Activated CD8-positive, alpha-beta memory T cell treated with anti-CD3 and anti-CD28 coated beads, Interleukin-2, amount 10 ng/mL, durations not matched to agents 7 days and 5 days (primary cell): Measurements from ENCODE around the gene RAB3C. TPM values are rescaled to one million over a fixed set of nuclear protein-coding genes. Genes with fewer than 3 reads are reported as not detected.

Experiments used
- ATAC-seq: fragments of 150-1000 bp; cut with Tn5 transposase; one replicate; pipeline ENCODE4 v1.10.0; 2021; ENCODE audit warnings: moderate library complexity
- CTCF ChIA-PET: fragments of 350-600 bp; sonication (Branson Sonifier 250); formaldehyde crosslinking; loops from one replicate; lab custom pipeline; 2021; ENCODE audit warnings: antibody characterized with exemption; lab: Charles Lee
- DNase-seq: peaks from one replicate; pipeline ENCODE4 v3.0.0-alpha.2; 2020
- H3K27ac Mint-ChIP-seq: one replicate; pipeline ENCODE4 v1.8.0; 2021; ENCODE audit warnings: mild to moderate bottlenecking, mixed read lengths
- H3K27me3 Mint-ChIP-seq: one replicate; pipeline ENCODE4 v1.8.0; 2021; ENCODE audit warnings: mixed read lengths
- H3K36me3 Mint-ChIP-seq: one replicate; pipeline ENCODE4 v1.8.0; 2021; ENCODE audit warnings: mild to moderate bottlenecking, mixed read lengths
- H3K4me1 Mint-ChIP-seq: one replicate; pipeline ENCODE4 v1.8.0; 2021; ENCODE audit warnings: mixed read lengths
- H3K4me3 Mint-ChIP-seq: one replicate; pipeline ENCODE4 v1.8.0; 2021; ENCODE audit warnings: mild to moderate bottlenecking, moderate library complexity, mixed read lengths
- H3K9me3 Mint-ChIP-seq: one replicate; pipeline ENCODE4 v1.8.0; 2022; ENCODE audit warnings: low read depth, mixed read lengths
- total RNA-seq, 2 experiments: library from RNA; stranded (reverse); gene quantifications; one replicate each; pipeline ENCODE4 v1.2.3, GENCODE V29; 2021

Gene RAB3C
- total RNA-seq, 2 experiments from 2014 or later, result not detected

DNA sequence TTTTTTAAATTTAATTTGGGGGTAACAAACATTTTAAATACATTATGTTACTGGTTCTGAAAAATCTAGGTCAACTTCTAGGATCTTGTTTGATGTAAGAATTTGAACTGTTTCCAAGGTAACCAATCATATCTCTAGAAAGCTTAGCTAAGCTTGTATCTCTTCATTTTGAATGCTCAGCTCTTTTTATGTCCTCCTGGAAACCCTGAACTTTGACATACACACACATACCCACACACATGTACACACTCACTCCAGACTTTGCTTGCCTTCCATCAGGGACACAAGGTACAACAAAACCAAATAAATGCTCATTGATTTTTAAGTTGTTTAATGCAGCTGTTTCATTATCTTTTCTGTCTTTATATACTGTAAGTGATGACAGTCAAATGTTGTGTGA, 178.5 kb downstream of the RAB3C start:
- no peaks in the 10 kb centered on the region for H3K36me3 Mint-ChIP-seq
- DNase-seq, result no peak
- no peak for ATAC-seq
- no peak overlapping the region for H3K27ac Mint-ChIP-seq
- CTCF ChIA-PET, result interaction anchor here (1.0 kb wide), 1 partner anchor 125 kb away, joined by 3 read pairs; no protein-coding TSS in a partner anchor
- no peaks in the 10 kb centered on the region for H3K9me3 Mint-ChIP-seq
- peaks cover 3% of the 10 kb centered on the region for H3K27me3 Mint-ChIP-seq
- H3K4me3 Mint-ChIP-seq, result no peak overlapping the region
- H3K4me1 Mint-ChIP-seq, result peaks cover 20% of the 10 kb centered on the region

DNA sequence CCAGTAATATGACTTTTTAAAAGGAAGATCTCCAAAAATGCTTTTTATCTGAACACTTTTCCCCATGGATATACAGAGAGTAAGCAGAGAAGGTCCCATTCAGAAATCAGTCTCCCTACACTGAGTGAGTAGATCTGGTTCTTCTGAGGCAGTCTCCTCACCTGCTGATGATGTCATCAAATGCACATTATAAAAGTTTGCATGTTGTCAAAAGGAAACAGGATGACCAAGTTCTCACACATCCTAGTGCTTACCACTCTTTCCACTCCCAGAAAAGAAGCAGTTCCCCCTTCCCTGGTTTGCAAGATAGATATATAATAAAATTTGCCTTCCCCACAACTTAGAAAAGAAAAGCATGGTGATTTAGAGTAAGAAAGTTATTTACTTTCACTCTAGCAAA, 180.5 kb downstream of the RAB3C start:
- no peaks in the 10 kb centered on the region for H3K36me3 Mint-ChIP-seq
- no peak overlapping the region for H3K4me3 Mint-ChIP-seq
- no peak for DNase-seq
- H3K4me1 Mint-ChIP-seq, result peaks cover 20% of the 10 kb centered on the region
- H3K9me3 Mint-ChIP-seq, result no peaks in the 10 kb centered on the region
- no peak overlapping the region for H3K27ac Mint-ChIP-seq
- CTCF ChIA-PET, result interaction anchor here (0.7 kb wide), 1 partner anchor 984 kb away, joined by 3 read pairs; no protein-coding TSS in a partner anchor
- H3K27me3 Mint-ChIP-seq, result no peaks in the 10 kb centered on the region
- no peak for ATAC-seq

DNA sequence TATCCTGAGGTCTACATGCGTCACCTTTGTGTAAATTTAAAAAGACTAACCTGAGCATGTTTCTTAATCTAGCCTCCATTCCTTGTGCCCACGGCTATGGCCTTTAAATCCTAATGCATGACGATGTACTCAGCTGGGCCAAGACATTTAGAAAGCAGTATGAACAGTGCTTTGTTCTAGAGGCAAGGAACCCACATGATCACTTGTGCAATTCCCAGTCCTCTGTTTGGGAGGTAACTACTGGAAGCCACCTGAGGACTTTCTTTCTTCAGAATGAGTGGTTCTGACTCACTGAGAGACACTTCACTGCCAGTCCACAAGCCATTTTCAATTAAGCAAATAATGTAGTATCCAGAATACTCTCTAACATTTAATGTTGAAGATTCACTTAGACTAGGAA, 181.3 kb downstream of the RAB3C start:
- H3K27ac Mint-ChIP-seq, result no peak overlapping the region
- H3K36me3 Mint-ChIP-seq, result no peaks in the 10 kb centered on the region
- H3K9me3 Mint-ChIP-seq, result no peaks in the 10 kb centered on the region
- H3K4me1 Mint-ChIP-seq, result peaks cover 16% of the 10 kb centered on the region
- no peaks in the 10 kb centered on the region for H3K27me3 Mint-ChIP-seq
- no peak overlapping the region for H3K4me3 Mint-ChIP-seq
- CTCF ChIA-PET, result interaction anchor here (1.1 kb wide), 1 partner anchor 122 kb away, joined by 3 read pairs; no protein-coding TSS in a partner anchor
- ATAC-seq (no peak), DNase-seq (no peak)

DNA sequence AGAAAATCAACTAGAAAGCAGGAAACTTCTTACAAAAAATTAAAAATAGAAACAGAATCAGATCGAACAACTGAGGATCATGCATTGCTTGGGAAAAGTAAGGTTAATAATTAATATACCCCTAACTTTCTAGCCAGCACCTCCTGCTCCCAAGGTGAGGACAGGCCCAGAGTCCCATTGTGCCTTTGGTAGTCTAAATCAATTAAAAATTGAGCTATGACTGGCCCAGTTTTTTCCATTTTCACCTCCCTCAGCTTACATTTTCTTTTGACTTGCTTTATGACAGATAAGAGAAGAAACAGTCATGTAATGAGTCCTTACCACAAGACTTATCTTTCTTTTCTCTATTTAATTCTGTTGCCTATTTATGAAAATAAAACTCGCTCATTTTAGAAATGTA, 182.2 kb downstream of the RAB3C start:
- DNase-seq, result no peak
- Mint-ChIP-seq H3K9me3 (no peaks in the 10 kb centered on the region), H3K27me3 (no peaks in the 10 kb centered on the region), H3K27ac (no peak overlapping the region), H3K36me3 (no peaks in the 10 kb centered on the region), H3K4me1 (peaks cover 8% of the 10 kb centered on the region), H3K4me3 (no peak overlapping the region)
- CTCF ChIA-PET, result interaction anchor here (1.1 kb wide), 1 partner anchor 121 kb away, joined by 3 read pairs; no protein-coding TSS in a partner anchor
- no peak for ATAC-seq

DNA sequence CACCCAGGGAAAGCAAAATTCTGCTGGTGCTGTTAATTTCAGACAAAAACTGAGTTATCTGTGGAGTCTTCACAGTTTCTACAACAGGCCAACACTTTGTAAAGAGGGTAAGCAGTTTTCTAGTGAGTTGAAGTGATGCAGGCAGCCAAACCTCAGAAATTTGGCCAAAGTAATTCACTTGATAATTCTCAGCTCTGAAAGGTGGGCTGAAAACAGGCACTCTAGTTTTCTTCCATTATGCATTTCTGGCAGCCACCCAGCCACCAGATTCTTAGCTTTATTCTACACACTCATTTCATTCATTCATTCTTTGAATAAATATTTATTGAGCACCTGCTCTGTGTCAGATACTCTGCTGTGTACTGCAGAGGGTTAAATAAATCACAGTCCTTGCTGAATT, 184.2 kb downstream of the RAB3C start:
- H3K4me3 Mint-ChIP-seq, result no peak overlapping the region
- DNase-seq (no peak), ATAC-seq (no peak)
- H3K4me1 Mint-ChIP-seq, result no peaks in the 10 kb centered on the region
- H3K27me3 Mint-ChIP-seq, result peaks cover 2% of the 10 kb centered on the region
- no peaks in the 10 kb centered on the region for H3K36me3 Mint-ChIP-seq
- CTCF ChIA-PET, result no interaction called here
- no peaks in the 10 kb centered on the region for H3K9me3 Mint-ChIP-seq
- H3K27ac Mint-ChIP-seq, result no peak overlapping the region

DNA sequence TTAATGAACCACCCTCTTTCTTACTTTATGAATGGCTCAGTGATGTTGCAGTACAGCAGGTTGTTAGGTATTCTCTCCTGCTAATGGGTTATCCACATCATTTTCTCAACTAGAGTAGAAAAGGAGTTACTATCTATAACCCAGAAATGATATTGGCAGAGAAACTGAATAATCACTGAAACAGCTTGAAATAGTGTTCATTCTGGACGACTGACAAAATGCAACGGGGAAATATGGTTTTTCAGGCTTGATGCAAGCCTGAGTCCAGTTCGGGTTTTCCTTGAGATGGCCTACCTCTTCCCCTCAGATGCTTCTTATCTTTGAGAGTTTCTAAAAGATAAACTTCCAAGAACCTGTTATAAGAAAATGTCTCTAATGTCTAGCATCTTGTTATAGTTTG, 187.3 kb downstream of the RAB3C start:
- H3K4me3 Mint-ChIP-seq, result no peak overlapping the region
- H3K27ac Mint-ChIP-seq, result no peak overlapping the region
- peaks cover 11% of the 10 kb centered on the region for H3K27me3 Mint-ChIP-seq
- no peaks in the 10 kb centered on the region for H3K9me3 Mint-ChIP-seq
- H3K4me1 Mint-ChIP-seq, result no peaks in the 10 kb centered on the region
- DNase-seq (no peak), ATAC-seq (no peak)
- CTCF ChIA-PET, result no interaction called here
- H3K36me3 Mint-ChIP-seq, result no peaks in the 10 kb centered on the region

DNA sequence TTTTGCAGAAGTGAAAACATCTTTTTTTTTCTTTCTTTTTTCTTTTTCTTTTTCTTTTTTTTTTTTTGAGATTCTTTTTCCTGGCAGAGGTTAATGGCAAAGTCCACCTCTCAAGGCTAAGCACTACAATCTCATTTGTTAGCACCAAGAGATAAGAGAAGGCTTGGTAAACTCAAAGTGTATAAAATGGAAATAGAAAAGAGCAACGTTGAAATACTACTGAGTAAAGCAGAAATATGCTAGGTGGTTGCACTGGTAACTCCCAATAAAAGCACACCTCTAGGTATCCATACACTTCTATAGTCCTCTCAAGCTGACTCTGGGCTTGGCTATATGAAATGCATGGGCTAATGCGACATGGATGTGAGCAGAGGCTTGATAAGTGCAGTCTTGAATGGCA, 188.9 kb downstream of the RAB3C start:
- CTCF ChIA-PET, result no interaction called here
- no peaks in the 10 kb centered on the region for H3K36me3 Mint-ChIP-seq
- H3K4me1 Mint-ChIP-seq, result peaks cover 3% of the 10 kb centered on the region
- peaks cover 13% of the 10 kb centered on the region for H3K27me3 Mint-ChIP-seq
- H3K9me3 Mint-ChIP-seq, result no peaks in the 10 kb centered on the region
- no peak overlapping the region for H3K4me3 Mint-ChIP-seq
- no peak for DNase-seq
- ATAC-seq, result no peak
- no peak overlapping the region for H3K27ac Mint-ChIP-seq

DNA sequence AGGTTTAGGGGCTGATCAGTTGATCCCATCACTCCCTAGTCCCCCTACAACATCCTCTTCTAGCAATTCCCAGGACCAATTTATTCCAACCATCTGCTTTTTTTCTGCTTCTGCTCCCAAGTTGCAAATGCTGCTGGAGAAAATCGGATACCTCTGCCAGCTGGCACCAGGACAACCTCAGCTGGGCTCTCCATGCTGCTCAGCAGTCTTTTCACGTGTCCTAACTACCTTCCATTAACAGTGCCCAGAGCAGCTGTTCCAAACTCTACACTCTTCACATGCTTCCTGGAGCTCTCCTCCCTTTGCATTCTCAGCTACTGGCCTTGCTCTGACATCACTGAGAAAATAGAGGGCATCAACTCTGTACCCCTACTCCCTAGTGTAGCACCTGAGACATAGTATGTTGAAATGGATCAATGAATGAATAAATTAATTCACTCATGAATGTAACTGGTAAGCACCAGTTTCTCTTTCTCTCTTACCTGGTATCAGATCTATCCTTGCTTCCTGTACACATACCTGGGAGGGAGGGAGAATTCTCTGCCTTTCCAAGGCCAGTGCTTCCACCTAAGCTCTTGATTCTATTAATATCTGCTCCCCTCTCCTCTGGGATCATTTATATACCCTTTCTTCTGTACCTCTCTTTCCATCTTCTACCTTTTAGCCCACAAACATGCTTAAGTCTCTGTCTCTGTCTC, 191.0 kb downstream of the RAB3C start:
- Mint-ChIP-seq H3K27ac (no peak overlapping the region), H3K4me1 (peaks cover 3% of the 10 kb centered on the region), H3K9me3 (no peaks in the 10 kb centered on the region), H3K36me3 (no peaks in the 10 kb centered on the region), H3K27me3 (peaks cover 13% of the 10 kb centered on the region), H3K4me3 (no peak overlapping the region)
- CTCF ChIA-PET, result no interaction called here
- DNase-seq (no peak), ATAC-seq (no peak)

DNA sequence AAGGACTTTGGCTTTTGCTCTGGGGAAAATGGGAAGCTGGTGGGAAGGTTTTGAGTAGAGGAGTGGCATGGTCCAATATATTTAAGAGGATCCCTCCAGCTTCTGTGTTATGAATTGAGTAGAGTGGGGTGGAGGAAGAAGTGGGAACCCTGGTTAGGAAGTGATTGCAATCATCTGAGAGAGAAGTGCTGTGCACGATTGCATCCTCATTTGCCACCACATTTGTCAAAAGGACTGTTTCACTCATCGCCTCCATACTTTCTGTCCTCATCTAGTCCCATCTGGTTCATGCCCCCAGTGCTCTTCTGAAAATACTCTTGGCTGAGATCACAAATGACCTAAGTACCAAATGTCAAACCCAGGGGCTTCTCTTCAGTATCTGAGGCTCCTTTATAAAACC, 192.1 kb downstream of the RAB3C start:
- H3K4me1 Mint-ChIP-seq, result peaks cover 3% of the 10 kb centered on the region
- H3K27me3 Mint-ChIP-seq, result peaks cover 18% of the 10 kb centered on the region
- H3K4me3 Mint-ChIP-seq, result no peak overlapping the region
- H3K36me3 Mint-ChIP-seq, result no peaks in the 10 kb centered on the region
- CTCF ChIA-PET, result no interaction called here
- H3K9me3 Mint-ChIP-seq, result no peaks in the 10 kb centered on the region
- no peak for ATAC-seq
- no peak overlapping the region for H3K27ac Mint-ChIP-seq
- no peak for DNase-seq

DNA sequence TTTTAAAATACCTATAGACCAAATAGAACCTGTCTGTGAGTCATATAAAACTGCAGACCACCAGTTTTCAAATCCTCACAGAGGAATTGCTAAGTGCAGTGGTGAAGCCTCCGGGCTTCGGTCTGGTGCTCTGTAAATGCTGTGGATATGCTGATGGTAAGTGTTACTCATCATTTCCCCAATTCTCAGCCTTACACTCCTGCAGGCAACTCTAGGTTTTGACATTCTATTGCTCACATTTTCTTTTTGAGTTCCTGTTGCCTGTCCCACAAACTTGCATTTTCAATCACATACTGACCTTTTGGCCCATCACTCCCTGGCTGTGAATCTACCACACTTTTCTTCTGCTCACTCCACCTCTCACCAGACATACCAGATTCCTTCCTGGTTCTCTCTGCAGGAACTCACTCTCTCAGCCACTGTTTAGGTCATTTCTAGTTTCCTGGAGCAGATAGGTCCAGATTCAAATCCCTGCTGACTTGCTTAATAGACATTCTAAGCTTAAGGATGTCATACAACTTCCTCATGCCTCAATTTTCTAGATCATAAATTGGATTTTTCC, 192.9 kb downstream of the RAB3C start:
- ATAC-seq (no peak), DNase-seq (no peak)
- no peaks in the 10 kb centered on the region for H3K9me3 Mint-ChIP-seq
- CTCF ChIA-PET, result no interaction called here
- H3K36me3 Mint-ChIP-seq, result no peaks in the 10 kb centered on the region
- H3K27me3 Mint-ChIP-seq, result peaks cover 18% of the 10 kb centered on the region
- no peak overlapping the region for H3K4me3 Mint-ChIP-seq
- H3K27ac Mint-ChIP-seq, result no peak overlapping the region
- H3K4me1 Mint-ChIP-seq, result peaks cover 3% of the 10 kb centered on the region

DNA sequence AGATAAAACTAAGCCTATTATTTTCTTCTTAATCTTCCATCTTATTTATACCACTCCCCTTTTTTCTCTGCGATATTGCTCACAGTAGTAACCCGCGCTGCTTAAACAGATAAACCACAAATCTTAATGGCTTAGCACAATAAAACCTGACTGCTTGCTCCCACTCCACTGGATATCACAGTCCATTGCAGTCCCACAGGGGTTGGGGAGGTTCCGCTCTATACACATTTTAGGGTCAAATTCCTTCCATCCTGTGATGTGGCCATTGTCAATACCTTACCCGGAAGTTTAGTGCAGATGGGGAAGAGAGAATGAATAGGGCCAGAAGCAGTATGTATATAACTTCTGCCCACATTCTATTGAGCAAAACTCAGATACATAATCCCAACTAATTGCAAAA, 193.7 kb downstream of the RAB3C start:
- Mint-ChIP-seq H3K27ac (no peak overlapping the region), H3K4me1 (peaks cover 3% of the 10 kb centered on the region), H3K36me3 (no peaks in the 10 kb centered on the region), H3K27me3 (peaks cover 20% of the 10 kb centered on the region), H3K9me3 (no peaks in the 10 kb centered on the region), H3K4me3 (no peak overlapping the region)
- CTCF ChIA-PET, result no interaction called here
- DNase-seq (no peak), ATAC-seq (no peak)

DNA sequence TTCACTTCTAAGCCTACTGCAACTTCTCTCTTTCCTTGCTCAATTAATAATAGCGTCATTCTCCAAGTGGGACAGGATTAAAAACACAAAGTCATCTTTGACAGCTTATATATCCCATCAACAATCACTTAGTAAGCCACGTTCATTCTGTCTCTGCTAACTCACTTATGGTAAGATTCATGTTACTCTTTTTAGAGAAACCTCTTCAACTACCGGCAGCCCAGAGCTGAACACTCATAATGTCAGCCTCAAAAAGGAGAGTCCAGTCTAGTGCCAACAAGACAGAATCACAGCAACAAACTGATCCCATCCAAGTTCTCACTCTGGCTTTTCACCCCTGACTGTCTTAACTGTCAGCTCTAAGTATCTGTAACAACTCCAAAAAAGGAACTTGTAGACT, 196.0 kb downstream of the RAB3C start:
- Mint-ChIP-seq H3K4me3 (no peak overlapping the region), H3K27ac (no peak overlapping the region), H3K27me3 (peaks cover 16% of the 10 kb centered on the region), H3K9me3 (no peaks in the 10 kb centered on the region), H3K4me1 (peaks cover 3% of the 10 kb centered on the region), H3K36me3 (no peaks in the 10 kb centered on the region)
- DNase-seq (no peak), ATAC-seq (no peak)
- CTCF ChIA-PET, result interaction anchor here (0.9 to 1.7 kb wide), 2 partner anchors 10 to 107 kb away, joined by 3 read pairs; no protein-coding TSS in a partner anchor

DNA sequence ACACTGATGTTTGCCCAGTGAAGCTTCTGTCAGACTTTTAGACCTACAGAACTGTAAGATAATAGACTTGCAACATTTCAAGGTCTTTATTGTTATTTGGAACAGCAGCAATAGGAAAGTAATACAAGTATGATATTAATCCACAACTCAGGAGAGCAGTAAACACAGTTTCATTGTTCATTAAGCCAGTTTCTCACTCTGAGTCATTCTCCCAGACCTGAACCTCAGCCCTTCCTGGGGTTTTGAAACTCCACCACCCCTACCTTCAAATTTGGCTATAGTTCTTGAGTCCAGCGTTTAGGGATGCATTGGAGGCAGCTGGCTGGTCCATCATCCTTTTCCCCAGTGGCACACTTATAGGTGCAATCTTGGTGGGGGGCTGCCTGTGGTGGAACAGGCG, 203.2 kb downstream of the RAB3C start:
- Mint-ChIP-seq H3K9me3 (no peaks in the 10 kb centered on the region), H3K4me3 (no peak overlapping the region), H3K4me1 (no peaks in the 10 kb centered on the region), H3K27me3 (peaks cover 39% of the 10 kb centered on the region), H3K36me3 (no peaks in the 10 kb centered on the region), H3K27ac (no peak overlapping the region)
- DNase-seq (no peak), ATAC-seq (no peak)
- CTCF ChIA-PET, result no interaction called here

DNA sequence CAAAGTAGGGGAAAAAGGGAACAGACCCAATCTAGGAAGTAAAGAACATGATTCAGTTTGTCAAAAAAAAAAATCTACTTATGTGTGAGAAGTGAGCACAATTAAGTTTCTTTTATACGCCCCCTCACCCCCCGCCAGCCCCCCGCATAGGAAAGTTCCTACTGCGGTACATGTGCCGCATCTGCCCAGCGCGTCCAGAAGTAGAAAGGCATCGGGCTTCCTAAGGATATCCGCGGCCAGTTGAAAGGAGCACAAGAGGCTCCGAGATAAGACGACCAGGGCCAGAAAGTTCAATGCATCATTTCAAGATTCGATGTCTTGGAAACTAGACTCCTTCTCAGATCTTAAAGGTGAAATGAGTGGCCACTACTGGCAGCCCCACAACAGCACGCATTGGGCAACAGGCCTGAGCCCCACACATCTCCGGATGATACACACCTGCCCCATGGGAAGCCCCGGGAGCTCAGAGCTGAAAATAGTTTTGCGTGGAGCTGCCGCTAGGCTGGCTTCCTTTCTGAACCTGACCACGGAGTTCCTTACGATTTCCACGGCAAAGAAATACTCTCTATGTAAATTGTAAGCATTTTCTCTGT, 203.9 kb downstream of the RAB3C start:
- Mint-ChIP-seq H3K27ac (no peak overlapping the region), H3K27me3 (peaks cover 40% of the 10 kb centered on the region), H3K4me3 (no peak overlapping the region), H3K36me3 (no peaks in the 10 kb centered on the region), H3K4me1 (no peaks in the 10 kb centered on the region), H3K9me3 (no peaks in the 10 kb centered on the region)
- CTCF ChIA-PET, result no interaction called here
- ATAC-seq (no peak), DNase-seq (no peak)
